ENCODE measurements around the gene SSB. TPM values are rescaled to one million over a fixed set of nuclear protein-coding genes. Genes with fewer than 3 reads are reported as not detected.
"Not testable (repeated sequence)": the region's sequence is repeated elsewhere in the genome, so short reads cannot be mapped to it uniquely, and the experiment has no call there.

Gene SSB
- total RNA-seq, 1 donor from 2014 or later, result 296 TPM

- Mint-ChIP-seq H3K27me3 (ENCODE audit: insufficient read depth, low read depth) (no peaks in the 10 kb centered on the region), H3K4me3 (no peak overlapping the region), H3K4me1 (no peaks in the 10 kb centered on the region), H3K9me3 (peaks cover 14% of the 10 kb centered on the region), H3K27ac (no peak overlapping the region), H3K36me3 (peaks cover 27% of the 10 kb centered on the region)
- Histone ChIP-seq H2AFZ (replicated peaks) (no peak overlapping the region), H3K27ac (no peak overlapping the region), H3F3A (ENCODE audit: low read depth) (no peaks in the 10 kb centered on the region), H3K9ac (no peak overlapping the region), H3K79me2 (ENCODE audit: low read depth) (peaks cover 49% of the 10 kb centered on the region), H3K36me3 (no peaks in the 10 kb centered on the region), H3K9me3 (ENCODE audit: low read depth) (no peaks in the 10 kb centered on the region), H3K4me3 (no peak overlapping the region), H3K4me2 (no peak overlapping the region), H3K27me3 (no peaks in the 10 kb centered on the region), H3K4me1 (no peaks in the 10 kb centered on the region), H4K20me1 (ENCODE audit: low read depth) (peaks cover 3% of the 10 kb centered on the region)
- TF ChIP-seq EZH2 (IDR thresholded peaks at IDR 0.05), result no peak
- no peak for TF ChIP-seq EZH2phosphoT487 (IDR thresholded peaks at IDR 0.05)
- TF ChIP-seq, protein P1, sequence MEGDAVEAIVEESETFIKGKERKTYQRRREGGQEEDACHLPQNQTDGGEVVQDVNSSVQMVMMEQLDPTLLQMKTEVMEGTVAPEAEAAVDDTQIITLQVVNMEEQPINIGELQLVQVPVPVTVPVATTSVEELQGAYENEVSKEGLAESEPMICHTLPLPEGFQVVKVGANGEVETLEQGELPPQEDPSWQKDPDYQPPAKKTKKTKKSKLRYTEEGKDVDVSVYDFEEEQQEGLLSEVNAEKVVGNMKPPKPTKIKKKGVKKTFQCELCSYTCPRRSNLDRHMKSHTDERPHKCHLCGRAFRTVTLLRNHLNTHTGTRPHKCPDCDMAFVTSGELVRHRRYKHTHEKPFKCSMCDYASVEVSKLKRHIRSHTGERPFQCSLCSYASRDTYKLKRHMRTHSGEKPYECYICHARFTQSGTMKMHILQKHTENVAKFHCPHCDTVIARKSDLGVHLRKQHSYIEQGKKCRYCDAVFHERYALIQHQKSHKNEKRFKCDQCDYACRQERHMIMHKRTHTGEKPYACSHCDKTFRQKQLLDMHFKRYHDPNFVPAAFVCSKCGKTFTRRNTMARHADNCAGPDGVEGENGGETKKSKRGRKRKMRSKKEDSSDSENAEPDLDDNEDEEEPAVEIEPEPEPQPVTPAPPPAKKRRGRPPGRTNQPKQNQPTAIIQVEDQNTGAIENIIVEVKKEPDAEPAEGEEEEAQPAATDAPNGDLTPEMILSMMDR (IDR thresholded peaks at IDR 0.05), result no peak
- DNase-seq (ENCODE audit: low spot score), result no peak
These were observed 51.0 kb downstream of the SSB start for GRCh38 chr2:169849710-169850109.

DNA sequence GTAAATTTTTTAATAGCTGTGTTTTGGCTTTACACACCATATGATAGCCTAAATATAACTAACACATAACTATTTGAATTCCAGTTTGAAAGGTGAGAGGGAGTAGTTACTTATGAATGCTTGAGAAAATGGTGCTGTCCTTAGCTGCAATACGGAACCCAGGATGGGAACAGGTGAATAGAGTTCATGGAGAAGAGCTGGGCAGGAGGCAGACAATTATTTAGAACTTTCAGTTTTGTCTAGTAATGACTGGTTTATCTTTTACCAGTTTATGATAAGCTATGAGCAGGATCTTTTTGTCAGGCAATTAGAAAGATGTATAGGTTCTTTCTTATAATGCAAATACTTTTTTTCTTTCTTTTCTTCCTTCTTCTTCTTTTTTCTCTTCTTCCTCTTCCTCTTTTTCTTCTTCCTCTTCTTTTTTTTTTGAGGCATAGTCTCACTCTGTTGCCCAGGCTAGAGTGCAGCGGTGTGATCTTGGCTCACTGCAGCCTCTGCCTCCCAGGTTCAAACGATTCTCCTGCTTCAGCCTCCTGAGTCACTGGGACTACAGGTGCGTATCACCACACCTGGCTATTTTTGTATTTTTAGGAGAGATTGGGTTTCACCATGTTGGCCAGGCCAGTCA lies 54.5 kb downstream of the SSB start:
- DNase-seq (ENCODE audit: low spot score), result no peak
- H3K4me3 Mint-ChIP-seq, result no peak overlapping the region
- Histone ChIP-seq H3K36me3 (no peaks in the 10 kb centered on the region), H2AFZ (replicated peaks) (no peak overlapping the region), H3K4me3 (no peak overlapping the region), H3F3A (ENCODE audit: low read depth) (peaks cover 4% of the 10 kb centered on the region), H3K27me3 (no peaks in the 10 kb centered on the region), H3K4me1 (peaks cover 3% of the 10 kb centered on the region), H3K9ac (no peak overlapping the region), H4K20me1 (ENCODE audit: low read depth) (no peaks in the 10 kb centered on the region), H3K4me2 (no peak overlapping the region), H3K79me2 (ENCODE audit: low read depth) (peaks cover 39% of the 10 kb centered on the region), H3K27ac (no peak overlapping the region), H3K9me3 (ENCODE audit: low read depth) (no peaks in the 10 kb centered on the region)
- H3K36me3 Mint-ChIP-seq, result peaks cover 28% of the 10 kb centered on the region
- no peaks in the 10 kb centered on the region for H3K4me1 Mint-ChIP-seq
- H3K9me3 Mint-ChIP-seq, result peaks cover 17% of the 10 kb centered on the region
- TF ChIP-seq EZH2phosphoT487 (IDR thresholded peaks at IDR 0.05), result no peak
- TF ChIP-seq EZH2 (IDR thresholded peaks at IDR 0.05), result no peak
- TF ChIP-seq, protein P1 (IDR thresholded peaks at IDR 0.05), result no peak
- H3K27me3 Mint-ChIP-seq (ENCODE audit: insufficient read depth, low read depth), result no peaks in the 10 kb centered on the region
- H3K27ac Mint-ChIP-seq, result no peak overlapping the region

- H3K9ac ChIP-seq; H2AFZ ChIP-seq (replicated peaks); DNase-seq (ENCODE audit: low spot score); H3K27ac Mint-ChIP-seq; H3F3A ChIP-seq (ENCODE audit: low read depth); H3K4me1 ChIP-seq; H3K4me2 ChIP-seq; H3K4me1 Mint-ChIP-seq; H4K20me1 ChIP-seq (ENCODE audit: low read depth); H3K36me3 ChIP-seq; H3K27me3 ChIP-seq; H3K27ac ChIP-seq; H3K4me3 Mint-ChIP-seq; H3K27me3 Mint-ChIP-seq (ENCODE audit: insufficient read depth, low read depth); H3K4me3 ChIP-seq; H3K9me3 ChIP-seq (ENCODE audit: low read depth): not testable (repeated sequence)
- H3K79me2 ChIP-seq (ENCODE audit: low read depth), result peaks cover 30% of the 10 kb centered on the region
- H3K36me3 Mint-ChIP-seq, result peaks cover 32% of the 10 kb centered on the region
- H3K9me3 Mint-ChIP-seq, result peaks cover 22% of the 10 kb centered on the region
These were observed 56.9 kb downstream of the SSB start for GRCh38 chr2:169855281-169856258.
